Stimulated activated CD8-positive, alpha-beta memory T cell treated with anti-CD3 and anti-CD28 coated beads, Interleukin-15, amount 100 ng/mL, for 48 hours (primary cell): ENCODE measurements around the gene PAK3.

Source experiments
- DNase-seq, 2 donors: peaks; one replicate each; pipeline ENCODE4 v3.0.0-alpha.2; 2020; ENCODE audit warnings: low read depth in 2 of 2

Gene PAK3

GRCh38 chrX:111131572-111131971 lies 35.6 kb downstream of the PAK3 start:
- DNase-seq: no peak

- DNase-seq: no peak
Measured at GRCh38 chrX:111133389-111133788, 37.4 kb downstream of the PAK3 start.

GRCh38 chrX:111145878-111146277 lies 49.9 kb downstream of the PAK3 start:
- DNase-seq: no peak

GRCh38 chrX:111151764-111152163 lies 55.8 kb downstream of the PAK3 start:
- DNase-seq: no peak

- no peak for DNase-seq
Measured at GRCh38 chrX:111159232-111159631, 63.2 kb downstream of the PAK3 start.

- DNase-seq: no peak
Measured at GRCh38 chrX:111164728-111165127, 68.7 kb downstream of the PAK3 start.

GRCh38 chrX:111165902-111166301 lies 69.9 kb downstream of the PAK3 start:
- no peak for DNase-seq

GRCh38 chrX:111167334-111167733 lies 71.3 kb downstream of the PAK3 start:
- no peak for DNase-seq

- DNase-seq: no peak
Measured at GRCh38 chrX:111168314-111168713, 72.3 kb downstream of the PAK3 start.

- DNase-seq: no peak
Measured at GRCh38 chrX:111169141-111169540, 73.2 kb downstream of the PAK3 start.

GRCh38 chrX:111170017-111170416 lies 74.0 kb downstream of the PAK3 start:
- no peak for DNase-seq

- no peak for DNase-seq
Measured at GRCh38 chrX:111180750-111181240, 84.8 kb downstream of the PAK3 start.

- no peak for DNase-seq
Measured at GRCh38 chrX:111181951-111182350, 86.0 kb downstream of the PAK3 start.

GRCh38 chrX:111182997-111183396 lies 87.0 kb downstream of the PAK3 start:
- no peak for DNase-seq

GRCh38 chrX:111191598-111191997 lies 95.6 kb downstream of the PAK3 start:
- no peak for DNase-seq

- DNase-seq: no peak
Measured at GRCh38 chrX:111199505-111199904, 103.5 kb downstream of the PAK3 start.

GRCh38 chrX:111200327-111200726 lies 104.3 kb downstream of the PAK3 start:
- no peak for DNase-seq

GRCh38 chrX:111207851-111208250 lies 111.9 kb downstream of the PAK3 start:
- DNase-seq: no peak

- no peak for DNase-seq
Measured at GRCh38 chrX:111216293-111216801, 120.4 kb downstream of the PAK3 start.

GRCh38 chrX:111244235-111244750 lies 148.3 kb downstream of the PAK3 start:
- no peak for DNase-seq

GRCh38 chrX:111254896-111255693 lies 159.1 kb downstream of the PAK3 start:
- no peak for DNase-seq

- no peak for DNase-seq
Measured at GRCh38 chrX:111257733-111258132, 161.7 kb downstream of the PAK3 start.

GRCh38 chrX:111259559-111259958 lies 163.6 kb downstream of the PAK3 start:
- DNase-seq: no peak
